Epithelial cell of proximal tubule (primary cell): ENCODE results near the gene CYB561A3. TPM values are rescaled to one million over a fixed set of nuclear protein-coding genes. Genes with fewer than 3 reads are reported as not detected.

ENCODE experiments used
- DNase-seq: peaks from one replicate; pipeline ENCODE4 v3.0.0-alpha.2; 2011; ENCODE audit warnings: low read depth
- H3K4me3 ChIP-seq: 2 replicates; pipeline ENCODE4 v1.5.1; 2011; ENCODE audit warnings: low read depth, mild to moderate bottlenecking, low read length
- CTCF ChIP-seq: conservative IDR thresholded peaks from 2 replicates; pipeline ENCODE4 v1.5.1; 2012; ENCODE audit warnings: low read depth, mild to moderate bottlenecking, low read length
- total RNA-seq: library from RNA; depleted of rRNA; stranded (reverse); fragments of >200 nt; gene quantifications from 2 replicates; pipeline ENCODE4 v1.2.3, GENCODE V29; 2015

CYB561A3 gene, protein sequence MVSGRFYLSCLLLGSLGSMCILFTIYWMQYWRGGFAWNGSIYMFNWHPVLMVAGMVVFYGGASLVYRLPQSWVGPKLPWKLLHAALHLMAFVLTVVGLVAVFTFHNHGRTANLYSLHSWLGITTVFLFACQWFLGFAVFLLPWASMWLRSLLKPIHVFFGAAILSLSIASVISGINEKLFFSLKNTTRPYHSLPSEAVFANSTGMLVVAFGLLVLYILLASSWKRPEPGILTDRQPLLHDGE
- 22.1 and 42.0 TPM in 2 replicates for total RNA-seq

- no peak for TF ChIP-seq CTCF
- DNase-seq = peak; percentile 56
- peak within 1 kb of the TSS; percentile 76 for H3K4me3 ChIP-seq
Observed at GRCh38 chr11:61361741-61362541, at the start of gene CYB561A3, which contains the start of gene TMEM138. Gene CYB561A3 (minus strand): TSS chr11:61361882. CDS start chr11:61356713, 5,169 bp downstream. Gene TMEM138 (plus strand): TSS chr11:61362374. CDS start chr11:61364391, 2,017 bp downstream.

- H3K4me3 ChIP-seq = no peak overlapping the region
- TF ChIP-seq CTCF = no peak
- DNase-seq = no peak
Observed at GRCh38 chr11:61406991-61407728, 45.5 kb upstream of the CYB561A3 start.

DNA sequence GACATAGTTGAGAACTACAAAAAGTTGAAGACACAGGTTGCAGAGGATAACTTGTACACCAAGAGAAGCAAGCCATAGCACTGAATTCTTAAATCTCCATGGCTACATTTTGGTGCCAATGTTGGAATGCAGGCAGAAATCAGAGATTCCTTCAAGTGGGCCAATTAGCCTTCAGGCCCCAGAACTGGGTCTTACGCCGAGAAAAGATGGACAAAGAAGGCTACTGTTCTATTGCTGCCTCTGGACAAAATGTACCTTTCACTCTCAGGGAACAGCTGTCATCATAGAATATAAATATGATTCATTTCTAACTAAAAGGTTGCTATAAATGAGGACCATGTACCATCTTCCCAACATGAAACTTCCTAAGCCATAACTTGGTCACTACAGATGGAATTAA, 44.4 kb upstream of the CYB561A3 start:
- DNase-seq = no peak
- TF ChIP-seq CTCF = no peak
- H3K4me3 ChIP-seq = no peak overlapping the region

DNA sequence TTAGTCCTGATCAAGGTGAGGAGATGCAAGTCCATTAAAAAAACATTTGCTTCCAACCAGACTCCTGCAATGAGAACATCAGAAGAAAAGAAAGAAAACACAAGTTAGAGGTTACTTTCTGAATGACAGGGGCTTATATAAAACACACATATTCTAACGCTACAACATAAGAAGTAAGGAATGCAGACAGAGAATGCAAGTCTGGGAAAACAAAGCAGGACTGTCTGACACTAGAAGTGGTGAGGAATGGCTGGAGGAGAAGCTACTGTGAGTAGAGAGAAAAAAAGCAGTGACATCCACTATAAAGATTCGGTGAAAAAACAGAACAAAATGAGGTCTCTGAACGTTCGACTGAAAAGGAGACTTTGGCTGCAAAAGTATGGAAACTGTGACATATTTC, 43.0 kb upstream of the CYB561A3 start:
- H3K4me3 ChIP-seq = no peak overlapping the region
- DNase-seq = no peak
- TF ChIP-seq CTCF = no peak

- DNase-seq = no peak
- TF ChIP-seq CTCF = no peak
- no peak overlapping the region for H3K4me3 ChIP-seq
Observed at GRCh38 chr11:61404103-61404502, 42.4 kb upstream of the CYB561A3 start.

DNA sequence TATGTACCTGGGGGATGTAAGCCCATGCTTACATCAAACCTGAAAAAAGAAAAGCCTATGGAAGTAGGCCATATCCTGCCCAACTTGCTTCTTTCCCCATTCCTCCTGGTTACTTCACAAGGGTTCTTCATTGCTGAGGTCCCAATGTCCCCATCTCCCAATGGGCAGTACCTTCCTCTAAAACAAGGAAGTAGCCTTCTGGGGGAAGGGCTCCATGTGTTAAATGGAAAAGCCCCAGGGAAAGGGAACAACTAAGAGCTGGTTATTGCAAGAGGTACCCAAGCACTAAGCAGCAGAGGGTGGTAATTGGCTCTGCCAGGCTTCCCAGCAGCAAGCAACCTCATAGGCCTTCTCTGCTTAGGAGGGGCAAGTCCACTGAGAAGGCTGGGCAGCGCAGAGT, 42.0 kb upstream of the CYB561A3 start:
- TF ChIP-seq CTCF = no peak
- no peak overlapping the region for H3K4me3 ChIP-seq
- no peak for DNase-seq
